Measurements from ENCODE around the gene METTL13. TPM values are rescaled to one million over a fixed set of nuclear protein-coding genes. Genes with fewer than 3 reads are reported as not detected.

The METTL13 gene
- total RNA-seq, 1 donor from 2014 or later = 39.8 TPM

DNA sequence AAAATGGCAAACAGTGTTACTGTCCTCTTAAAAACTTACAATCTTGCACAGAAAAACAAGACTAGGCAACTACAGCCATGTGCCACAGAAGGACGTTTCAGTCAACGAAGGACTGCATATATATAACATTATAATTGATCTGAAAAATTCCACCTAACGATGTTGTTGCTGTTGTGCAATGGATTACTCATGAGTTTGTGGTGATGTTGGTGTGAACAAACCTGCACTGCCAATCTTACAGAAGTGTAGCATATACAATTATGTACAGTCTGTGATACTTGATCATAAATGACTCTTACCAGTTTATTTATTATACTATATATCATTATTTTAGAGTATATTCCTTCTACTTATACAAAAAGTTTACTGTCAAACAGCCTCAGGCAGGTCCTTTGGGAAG is 32.8 kb upstream of the METTL13 start:
- TF ChIP-seq, protein P1, sequence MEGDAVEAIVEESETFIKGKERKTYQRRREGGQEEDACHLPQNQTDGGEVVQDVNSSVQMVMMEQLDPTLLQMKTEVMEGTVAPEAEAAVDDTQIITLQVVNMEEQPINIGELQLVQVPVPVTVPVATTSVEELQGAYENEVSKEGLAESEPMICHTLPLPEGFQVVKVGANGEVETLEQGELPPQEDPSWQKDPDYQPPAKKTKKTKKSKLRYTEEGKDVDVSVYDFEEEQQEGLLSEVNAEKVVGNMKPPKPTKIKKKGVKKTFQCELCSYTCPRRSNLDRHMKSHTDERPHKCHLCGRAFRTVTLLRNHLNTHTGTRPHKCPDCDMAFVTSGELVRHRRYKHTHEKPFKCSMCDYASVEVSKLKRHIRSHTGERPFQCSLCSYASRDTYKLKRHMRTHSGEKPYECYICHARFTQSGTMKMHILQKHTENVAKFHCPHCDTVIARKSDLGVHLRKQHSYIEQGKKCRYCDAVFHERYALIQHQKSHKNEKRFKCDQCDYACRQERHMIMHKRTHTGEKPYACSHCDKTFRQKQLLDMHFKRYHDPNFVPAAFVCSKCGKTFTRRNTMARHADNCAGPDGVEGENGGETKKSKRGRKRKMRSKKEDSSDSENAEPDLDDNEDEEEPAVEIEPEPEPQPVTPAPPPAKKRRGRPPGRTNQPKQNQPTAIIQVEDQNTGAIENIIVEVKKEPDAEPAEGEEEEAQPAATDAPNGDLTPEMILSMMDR (conservative IDR thresholded peaks at IDR 0.05) = no peak
- no peak overlapping the region for H3K27ac Mint-ChIP-seq
- no peaks in the 10 kb centered on the region for H3K27me3 Mint-ChIP-seq
- no peak overlapping the region for H3K4me3 Mint-ChIP-seq
- H3K9me3 Mint-ChIP-seq = no peaks in the 10 kb centered on the region
- H3K4me1 Mint-ChIP-seq (ENCODE audit: unreplicated experiment) = peaks cover 7% of the 10 kb centered on the region
- DNase-seq (ENCODE audit: extremely low spot score, unreplicated experiment) = no peak
- no peaks in the 10 kb centered on the region for H3K36me3 Mint-ChIP-seq

DNA sequence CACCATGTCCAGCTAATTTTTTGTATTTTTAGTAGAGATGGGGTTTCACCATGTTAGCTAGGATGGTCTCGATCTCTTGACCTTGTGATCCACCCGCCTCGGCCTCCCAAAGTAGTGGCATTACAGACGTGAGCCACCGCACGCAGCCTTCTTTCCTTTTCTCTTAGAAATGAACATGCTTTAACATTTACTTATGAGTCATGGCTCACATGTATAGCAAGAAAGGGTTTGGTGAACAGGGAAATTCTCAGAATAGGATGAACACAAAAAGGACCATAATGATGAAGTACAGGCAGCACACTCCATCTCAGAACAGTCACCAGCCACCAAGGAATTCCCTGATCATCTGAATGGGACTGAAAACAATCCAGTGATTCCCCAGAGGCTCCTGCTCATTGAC is 30.2 kb upstream of the METTL13 start:
- Mint-ChIP-seq H3K27ac (no peak overlapping the region), H3K36me3 (no peaks in the 10 kb centered on the region), H3K9me3 (no peaks in the 10 kb centered on the region), H3K4me1 (ENCODE audit: unreplicated experiment) (no peaks in the 10 kb centered on the region), H3K4me3 (no peak overlapping the region), H3K27me3 (no peaks in the 10 kb centered on the region)
- TF ChIP-seq, protein P1 (conservative IDR thresholded peaks at IDR 0.05) = no peak
- DNase-seq (ENCODE audit: extremely low spot score, unreplicated experiment) = no peak

DNA sequence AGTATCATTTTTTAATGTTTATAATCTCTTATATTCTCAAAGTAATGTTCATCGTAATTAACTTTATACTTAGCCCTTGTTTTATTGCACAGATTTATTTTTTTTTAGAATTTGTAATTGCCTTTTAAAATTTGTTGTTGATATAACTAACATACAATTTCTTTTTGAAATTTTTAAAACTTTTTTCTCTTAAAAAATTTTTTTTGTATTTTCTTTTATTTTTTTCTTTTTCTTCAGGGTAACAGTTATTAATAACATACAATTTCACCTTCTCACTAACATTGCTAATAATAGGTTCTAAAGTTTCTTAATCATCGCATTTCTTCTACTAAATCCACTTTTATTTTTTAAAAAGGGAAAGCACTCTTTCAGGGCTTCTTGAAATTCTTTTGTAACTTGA is 28.3 kb upstream of the METTL13 start:
- no peak for DNase-seq (ENCODE audit: extremely low spot score, unreplicated experiment)
- TF ChIP-seq, protein P1 (conservative IDR thresholded peaks at IDR 0.05) = no peak
- Mint-ChIP-seq H3K36me3 (no peaks in the 10 kb centered on the region), H3K4me1 (ENCODE audit: unreplicated experiment) (no peaks in the 10 kb centered on the region), H3K9me3 (peaks cover 4% of the 10 kb centered on the region), H3K4me3 (no peak overlapping the region), H3K27ac (no peak overlapping the region), H3K27me3 (peaks cover 3% of the 10 kb centered on the region)

DNA sequence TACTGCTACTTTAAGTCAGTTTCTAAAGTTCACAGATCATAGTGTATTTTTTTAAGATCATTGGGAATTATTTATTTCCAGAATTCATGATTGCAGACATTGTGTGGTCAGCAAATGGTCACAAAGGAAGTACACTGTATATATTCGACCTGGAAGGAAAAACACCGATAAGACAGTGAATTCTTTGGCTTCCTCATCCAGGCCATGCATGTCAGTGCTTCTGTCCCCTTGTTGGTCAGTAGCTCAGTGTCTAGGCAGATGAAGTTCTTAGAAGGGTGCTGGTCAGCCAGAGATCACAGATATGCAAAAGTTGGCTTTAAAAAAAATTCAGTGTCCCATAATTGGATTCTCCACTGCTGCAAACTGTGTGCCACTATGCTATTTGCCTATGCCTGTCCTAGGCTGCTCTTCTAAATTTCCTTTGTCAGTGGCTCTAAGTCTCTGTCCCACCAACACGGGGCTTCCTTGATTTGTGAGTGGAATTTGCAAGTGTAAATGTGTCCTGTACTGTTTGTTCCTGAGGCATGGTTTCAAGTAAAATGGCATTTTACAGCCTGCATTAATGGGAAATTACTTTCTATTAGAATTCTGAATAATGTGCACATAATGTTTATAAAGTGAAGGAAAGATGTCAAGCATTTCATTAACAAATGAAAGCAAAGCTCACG is 27.6 kb upstream of the METTL13 start:
- TF ChIP-seq, protein P1 (conservative IDR thresholded peaks at IDR 0.05) = no peak
- Mint-ChIP-seq H3K9me3 (peaks cover 4% of the 10 kb centered on the region), H3K27ac (no peak overlapping the region), H3K4me1 (ENCODE audit: unreplicated experiment) (no peaks in the 10 kb centered on the region), H3K4me3 (no peak overlapping the region), H3K27me3 (peaks cover 3% of the 10 kb centered on the region), H3K36me3 (no peaks in the 10 kb centered on the region)
- DNase-seq (ENCODE audit: extremely low spot score, unreplicated experiment) = no peak

DNA sequence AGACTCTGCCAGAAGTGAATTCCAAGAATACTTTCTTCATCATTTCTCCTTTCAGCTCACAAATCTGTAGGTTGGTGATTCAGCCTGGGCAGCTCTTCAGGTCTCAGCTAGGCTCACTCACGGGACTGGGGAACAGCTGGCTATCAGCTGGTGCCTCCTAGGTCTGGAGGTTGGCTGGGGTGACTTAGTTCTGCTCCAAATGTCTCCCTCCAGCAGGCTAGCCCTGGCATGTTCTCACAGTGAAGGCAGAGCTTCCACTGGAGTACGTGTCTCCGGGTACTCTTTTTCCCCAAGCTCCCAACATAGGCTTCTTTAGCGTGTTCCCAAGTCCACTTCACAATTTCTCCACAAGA is 27.1 kb upstream of the METTL13 start:
- Mint-ChIP-seq H3K9me3 (peaks cover 4% of the 10 kb centered on the region), H3K27ac (no peak overlapping the region), H3K36me3 (no peaks in the 10 kb centered on the region), H3K4me1 (ENCODE audit: unreplicated experiment) (no peaks in the 10 kb centered on the region), H3K27me3 (peaks cover 3% of the 10 kb centered on the region), H3K4me3 (no peak overlapping the region)
- no peak for DNase-seq (ENCODE audit: extremely low spot score, unreplicated experiment)
- TF ChIP-seq, protein P1 (conservative IDR thresholded peaks at IDR 0.05) = no peak

DNA sequence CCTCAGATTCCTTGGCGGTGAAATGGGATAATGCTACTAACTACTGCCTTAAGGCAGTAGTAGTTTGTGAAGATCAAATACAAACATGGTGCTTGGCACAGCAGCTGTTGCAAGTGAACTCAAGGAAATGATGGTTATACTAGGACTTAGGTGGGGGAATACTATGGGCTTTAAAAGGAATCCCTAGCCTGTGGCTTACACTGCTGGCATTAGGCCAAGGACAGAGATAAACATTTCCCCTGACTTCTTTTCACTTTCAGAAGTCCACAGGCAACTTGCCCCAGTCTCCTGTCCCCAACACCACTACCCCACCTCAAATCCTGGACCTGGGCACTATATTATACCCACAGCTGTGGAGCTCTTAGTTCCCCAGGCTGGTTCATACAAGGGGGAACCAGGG is 26.5 kb upstream of the METTL13 start:
- Mint-ChIP-seq H3K36me3 (no peaks in the 10 kb centered on the region), H3K4me3 (no peak overlapping the region), H3K27me3 (peaks cover 3% of the 10 kb centered on the region), H3K27ac (no peak overlapping the region), H3K4me1 (ENCODE audit: unreplicated experiment) (no peaks in the 10 kb centered on the region), H3K9me3 (peaks cover 4% of the 10 kb centered on the region)
- TF ChIP-seq, protein P1 (conservative IDR thresholded peaks at IDR 0.05) = no peak
- no peak for DNase-seq (ENCODE audit: extremely low spot score, unreplicated experiment)

Data from type B pancreatic cell (in vitro differentiated cells).